Fibroblast of skin of left quadriceps (primary cell): Measurements from ENCODE around the gene TCEANC2.

Experiments
- DNase-seq, 2 experiments: peaks; one replicate each; pipeline ENCODE4 v3.0.0-alpha.2; 2013; ENCODE audit warnings: low read depth in 2 of 2

Gene TCEANC2

DNA sequence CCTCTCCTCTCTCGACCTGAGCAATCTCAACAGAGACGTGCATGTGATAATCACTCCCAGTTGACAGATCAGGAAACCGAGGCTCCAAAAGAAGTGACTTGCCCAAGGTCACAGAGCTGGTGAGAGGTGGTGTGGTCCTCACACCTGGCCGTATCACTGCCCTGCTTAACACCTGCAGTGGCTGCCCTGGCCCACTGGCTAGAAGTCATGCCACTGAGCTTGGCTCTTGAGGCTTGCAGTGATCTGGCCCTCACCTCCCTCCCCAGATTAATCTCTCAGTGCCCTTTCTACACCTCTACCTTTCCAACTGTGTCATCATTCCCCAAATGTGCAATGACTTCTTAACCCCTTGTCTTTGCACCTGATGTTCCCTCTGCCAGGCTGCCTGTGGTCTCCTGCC, 60.6 kb downstream of the TCEANC2 start:
- DNase-seq = no peak

- DNase-seq = no peak
Measured at GRCh38 chr1:54114955-54115354, 61.5 kb downstream of the TCEANC2 start.

GRCh38 chr1:54115520-54115919, 62.1 kb downstream of the TCEANC2 start:
- no peak for DNase-seq

DNA sequence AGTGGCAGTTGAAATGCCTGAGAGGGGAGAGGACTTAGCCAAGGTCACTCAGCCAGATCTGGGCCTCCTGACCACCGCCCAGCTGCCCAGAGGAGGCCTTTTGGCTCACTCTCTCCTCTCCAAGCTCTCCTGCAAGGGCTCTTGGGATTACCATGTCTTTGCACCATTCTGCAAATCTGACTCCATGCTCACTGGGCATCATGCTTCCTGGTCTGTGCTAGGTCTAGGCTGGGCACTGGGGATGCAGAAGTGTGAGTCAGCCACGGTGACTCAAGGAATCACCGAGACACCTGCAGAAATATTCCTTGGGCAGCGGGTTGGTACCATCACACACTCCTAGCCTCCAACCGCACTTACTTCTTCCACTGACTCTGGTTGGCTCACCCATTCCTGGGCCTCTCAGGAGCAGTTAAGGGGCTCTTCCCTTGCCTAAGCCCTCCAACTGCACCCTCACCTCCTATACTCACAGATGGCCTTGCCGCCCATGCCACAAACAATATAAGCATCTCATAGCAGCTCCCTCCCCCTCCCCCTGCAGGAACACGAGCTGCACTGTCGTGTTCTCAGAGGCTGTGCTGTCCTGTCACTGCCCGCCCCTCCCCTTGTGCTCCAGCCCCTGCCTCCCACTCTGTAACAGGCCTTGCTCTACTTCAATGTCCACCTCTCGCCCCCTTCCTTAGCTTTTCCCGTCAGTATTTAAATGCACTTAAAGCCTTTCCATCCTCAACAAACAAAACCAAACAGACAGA, 64.6 kb downstream of the TCEANC2 start:
- DNase-seq = no peak

DNA sequence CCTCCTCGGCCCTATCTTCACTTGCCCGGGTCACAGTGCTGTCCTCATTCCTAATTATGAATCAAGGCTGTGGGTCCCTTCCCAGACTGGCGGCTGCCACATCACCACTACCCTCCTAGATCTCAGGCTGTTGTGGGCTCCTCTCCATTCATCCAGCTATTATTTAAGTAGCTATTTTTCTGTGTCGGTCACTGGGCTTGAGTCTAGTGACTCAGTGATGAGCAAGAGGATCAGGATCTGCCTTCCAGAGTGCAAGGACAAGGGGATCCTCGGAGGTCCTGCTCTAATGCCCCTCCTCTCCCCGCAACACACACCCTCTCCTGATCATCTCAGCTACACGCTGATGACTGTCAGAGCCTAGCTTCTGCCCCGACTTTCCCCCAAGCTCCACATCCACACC, 65.3 kb downstream of the TCEANC2 start:
- DNase-seq = peak; percentile 31 to 35

DNA sequence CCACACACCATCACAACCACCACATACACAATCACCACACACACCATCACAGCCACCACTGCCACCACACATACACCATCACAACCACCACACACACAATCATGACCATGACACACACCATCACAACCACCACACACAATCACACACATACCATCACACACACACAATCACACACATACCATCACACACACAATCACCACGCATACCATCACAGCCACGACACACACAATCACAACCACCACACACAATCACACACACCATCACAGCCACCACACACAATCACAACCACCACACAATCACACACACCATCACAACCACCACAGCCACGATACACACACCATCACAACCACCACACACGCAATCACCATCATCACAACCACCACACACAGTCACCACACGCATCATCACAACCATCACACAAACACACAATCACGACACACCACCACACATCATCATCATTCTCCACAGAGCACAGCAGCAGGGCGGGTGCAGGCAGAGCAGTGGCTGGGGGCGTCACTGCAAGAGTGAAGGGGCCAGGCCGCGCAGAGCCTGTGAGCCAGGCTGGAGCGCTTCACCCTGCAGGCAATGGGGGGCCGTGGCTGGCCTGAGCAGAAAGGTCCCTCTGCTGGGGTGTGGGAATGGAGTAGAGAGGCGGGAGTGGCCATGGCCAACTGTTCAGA, 66.8 kb downstream of the TCEANC2 start:
- DNase-seq = no peak

GRCh38 chr1:54120698-54121481, 67.5 kb downstream of the TCEANC2 start:
- no peak for DNase-seq

DNA sequence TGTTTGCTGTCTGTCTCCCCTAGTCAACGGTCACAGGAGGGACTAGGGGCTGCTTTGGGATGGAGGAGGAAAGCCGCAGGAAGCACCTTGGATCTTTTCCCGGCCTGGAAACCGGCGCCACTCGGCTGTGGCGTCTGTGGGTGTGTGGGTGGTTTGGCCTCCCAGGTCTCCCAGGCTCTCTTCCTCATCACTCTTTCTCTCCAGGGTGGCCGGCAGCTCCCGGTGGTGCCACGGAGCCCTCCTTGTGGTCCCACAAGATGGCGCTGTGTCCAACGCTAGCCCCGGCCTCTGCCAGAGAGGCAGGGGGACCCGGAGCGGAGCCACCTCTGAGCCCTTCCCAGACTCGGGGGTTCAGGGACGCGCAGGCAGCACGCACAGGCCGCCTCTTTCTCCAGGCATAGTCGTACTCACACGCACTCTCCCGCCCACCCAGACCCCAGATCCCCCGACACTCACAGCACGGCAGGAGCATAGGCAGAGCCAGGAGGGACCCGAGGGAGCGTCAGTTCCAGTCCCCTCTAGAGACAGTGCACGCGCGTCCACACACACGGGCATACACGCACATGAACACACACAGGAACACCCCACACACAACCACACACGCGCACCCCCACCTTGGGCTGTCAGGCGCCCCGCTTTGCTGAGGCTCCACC, 68.2 kb downstream of the TCEANC2 start:
- DNase-seq = peak; percentile 50 to 54

DNA sequence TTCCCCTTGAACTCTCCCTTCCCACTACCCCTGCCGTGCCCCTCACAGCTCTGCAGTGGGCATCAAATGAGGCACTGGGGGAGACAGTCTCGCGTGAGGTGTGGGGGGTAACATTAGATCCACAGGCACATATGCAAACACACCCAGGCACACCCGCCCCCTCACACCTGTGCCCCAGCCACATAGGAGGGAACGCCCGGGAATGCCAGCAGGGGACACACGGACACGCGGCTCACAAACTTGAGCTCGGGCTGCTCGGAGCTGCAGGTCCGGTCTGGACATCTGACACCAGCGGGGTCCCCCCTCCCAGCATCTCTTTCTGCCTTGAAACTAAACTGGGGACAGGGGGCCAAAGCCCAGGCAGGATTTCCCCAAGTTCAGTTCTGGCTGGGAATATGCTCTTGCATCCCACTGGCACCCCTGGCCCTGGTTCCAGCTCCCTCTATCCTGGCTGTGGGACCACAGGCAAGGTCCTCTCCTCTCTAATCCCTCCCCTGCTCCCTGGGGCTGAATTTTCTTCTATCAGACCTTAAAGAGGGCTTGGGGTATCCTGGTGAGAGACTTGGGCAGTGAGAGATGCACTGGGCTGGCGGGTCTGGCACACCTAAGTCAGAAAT, 68.8 kb downstream of the TCEANC2 start:
- DNase-seq = no peak

- DNase-seq = no peak
Measured at GRCh38 chr1:54122992-54123391, 69.6 kb downstream of the TCEANC2 start.

- no peak for DNase-seq
Measured at GRCh38 chr1:54124472-54124871, 71.1 kb downstream of the TCEANC2 start.

DNA sequence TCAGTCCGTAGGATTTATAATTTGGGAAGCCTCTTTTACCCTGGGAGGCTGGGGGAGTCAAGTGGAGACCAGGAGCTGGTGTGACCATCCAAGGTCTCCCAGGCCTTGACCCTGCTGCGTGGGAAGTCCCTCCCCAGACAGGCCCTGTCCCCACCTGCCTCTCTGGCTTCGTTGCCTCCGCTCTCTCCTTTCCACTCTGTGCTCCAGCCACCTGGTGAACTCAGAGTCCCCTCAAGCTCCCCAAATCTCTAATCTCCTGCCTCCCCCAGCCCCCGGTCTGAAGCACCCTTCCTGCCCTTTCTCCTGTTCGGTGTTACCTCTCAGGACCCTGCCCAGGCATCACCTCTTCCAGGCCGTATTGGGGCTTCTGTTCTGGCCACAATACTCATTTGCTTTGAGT, 71.5 kb downstream of the TCEANC2 start:
- DNase-seq = no peak

- no peak for DNase-seq
Measured at GRCh38 chr1:54125386-54126070, 72.1 kb downstream of the TCEANC2 start.

DNA sequence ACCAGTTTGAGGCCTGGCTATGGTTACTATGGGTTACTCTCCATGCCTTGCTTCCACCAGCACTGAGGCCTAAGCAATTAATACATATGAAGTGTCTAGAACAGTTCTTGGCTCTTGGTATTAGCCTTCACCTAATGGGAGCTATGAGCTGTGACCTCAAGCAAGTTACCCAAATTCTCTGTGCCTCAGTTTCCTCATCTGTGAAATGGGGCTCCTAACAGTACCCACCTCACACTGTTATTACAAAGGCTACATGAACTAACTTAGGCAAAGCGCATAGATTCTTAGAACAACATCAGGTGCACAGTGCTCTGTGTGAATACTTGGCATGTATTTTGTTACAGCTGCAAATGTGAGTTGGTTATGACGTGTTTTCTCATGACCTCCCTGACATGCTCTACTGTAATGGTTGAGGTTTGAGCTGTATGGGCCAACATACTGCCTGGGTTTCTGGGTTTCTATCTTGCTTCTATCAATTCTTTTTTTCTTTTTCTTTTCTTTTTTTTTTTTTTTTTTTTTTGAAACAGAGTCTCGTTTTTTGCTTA, 72.9 kb downstream of the TCEANC2 start:
- DNase-seq = no peak

DNA sequence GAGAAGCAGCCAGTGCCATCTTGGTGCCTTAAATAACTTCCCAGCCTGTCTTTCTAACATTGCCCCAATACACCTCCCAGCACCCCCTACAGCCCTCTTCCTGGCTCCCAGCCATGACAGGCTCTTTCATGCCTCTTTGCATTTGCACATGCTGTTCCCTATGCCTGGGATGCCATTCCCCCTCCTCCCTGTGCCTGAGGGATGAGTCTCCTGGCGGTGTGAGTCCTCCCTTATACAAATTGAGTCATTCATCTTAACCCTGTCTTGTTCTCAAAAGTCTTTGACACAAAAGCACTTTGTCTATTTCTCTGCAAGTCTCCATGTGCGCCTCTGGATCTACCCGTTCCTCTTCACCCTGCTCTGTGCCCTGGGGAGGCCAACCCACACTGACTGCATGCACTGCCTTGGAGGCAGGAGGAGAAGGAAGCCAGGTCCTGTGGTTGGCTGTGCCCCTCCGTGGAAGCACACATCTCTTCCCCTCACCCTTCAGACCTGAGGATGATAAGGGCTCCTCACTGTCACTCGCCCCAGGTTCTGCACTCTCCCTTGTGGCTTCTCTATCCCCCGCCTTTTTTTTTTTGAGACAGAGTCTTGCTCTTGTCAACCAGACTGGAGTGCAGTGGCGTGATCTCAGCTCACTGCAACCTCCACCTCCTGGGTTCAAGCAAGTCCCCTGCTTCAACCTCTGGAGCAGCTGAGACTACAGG, 74.3 kb downstream of the TCEANC2 start:
- no peak for DNase-seq

- DNase-seq = no peak
Measured at GRCh38 chr1:54129858-54130257, 76.5 kb downstream of the TCEANC2 start.

- no peak for DNase-seq
Measured at GRCh38 chr1:54131419-54131818, 78.0 kb downstream of the TCEANC2 start.

- no peak for DNase-seq
Measured at GRCh38 chr1:54132495-54132894, 79.1 kb downstream of the TCEANC2 start.

GRCh38 chr1:54134295-54134694, 80.9 kb downstream of the TCEANC2 start:
- no peak for DNase-seq

- DNase-seq = peak; percentile 39 to 44
Measured at GRCh38 chr1:54135436-54136120, 82.2 kb downstream of the TCEANC2 start.
